GM11168 (cell line): ENCODE results near the gene TOM1L2.
"Not testable (repeated sequence)": the region's sequence is repeated elsewhere in the genome, so short reads cannot be mapped to it uniquely, and the experiment has no call there.

Experiments
- in situ Hi-C: fragments of 300-500 bp; cut with MboI; formaldehyde crosslinking; loops from one replicate; pipeline ENCODE4 v1.12.0; 2022; ENCODE audit warnings: low sequenced_read_pairs; ENCODE audit not compliant: unreplicated experiment

Gene TOM1L2

GRCh38 chr17:17928398-17929287 is 43.6 kb downstream of the TOM1L2 start:
- in situ Hi-C loops = no loop called here

GRCh38 chr17:17926840-17927449 is 45.3 kb downstream of the TOM1L2 start:
- in situ Hi-C loops = no loop called here

GRCh38 chr17:17926036-17926435 is 46.2 kb downstream of the TOM1L2 start:
- in situ Hi-C loops = no loop called here

GRCh38 chr17:17924857-17925250 is 47.3 kb downstream of the TOM1L2 start:
- in situ Hi-C loops = loop anchor here (5.0 kb wide), 1 partner anchor 253 kb away; no protein-coding TSS in a partner anchor

- in situ Hi-C loops = loop anchor here (5.0 kb wide), 1 partner anchor 252 kb away; no protein-coding TSS in a partner anchor
Observed at GRCh38 chr17:17924131-17924856, 47.9 kb downstream of the TOM1L2 start.

- in situ Hi-C loops = loop anchor here (5.0 kb wide), 1 partner anchor 250 kb away; no protein-coding TSS in a partner anchor
Observed at GRCh38 chr17:17922070-17922614, 50.1 kb downstream of the TOM1L2 start.

GRCh38 chr17:17921192-17922069 is 50.8 kb downstream of the TOM1L2 start:
- in situ Hi-C loops = loop anchor here (5.0 kb wide), 1 partner anchor 249 kb away; no protein-coding TSS in a partner anchor

- in situ Hi-C loops = loop anchor here (5.0 kb wide), 1 partner anchor 247 kb away; no protein-coding TSS in a partner anchor
Observed at GRCh38 chr17:17919169-17920107, 52.8 kb downstream of the TOM1L2 start.

GRCh38 chr17:17917394-17917793 is 54.8 kb downstream of the TOM1L2 start:
- in situ Hi-C loops = no loop called here

GRCh38 chr17:17915183-17915582 is 57.0 kb downstream of the TOM1L2 start:
- in situ Hi-C loops = no loop called here

GRCh38 chr17:17913695-17914332 is 58.4 kb downstream of the TOM1L2 start:
- in situ Hi-C loops = no loop called here

GRCh38 chr17:17912336-17912735 is 59.9 kb downstream of the TOM1L2 start:
- in situ Hi-C loops = not testable (repeated sequence)

- in situ Hi-C loops = no loop called here
Observed at GRCh38 chr17:17911001-17911613, 61.1 kb downstream of the TOM1L2 start.

GRCh38 chr17:17910060-17910459 is 62.1 kb downstream of the TOM1L2 start:
- in situ Hi-C loops = no loop called here

GRCh38 chr17:17909078-17909477 is 63.1 kb downstream of the TOM1L2 start:
- in situ Hi-C loops = no loop called here

- in situ Hi-C loops = no loop called here
Observed at GRCh38 chr17:17907469-17907868, 64.7 kb downstream of the TOM1L2 start.

GRCh38 chr17:17906418-17907215 is 65.6 kb downstream of the TOM1L2 start:
- in situ Hi-C loops = no loop called here
